Gastrocnemius medialis (tissue), 4 donors: ENCODE measurements around the gene ACVRL1. TPM values are rescaled to one million over a fixed set of nuclear protein-coding genes. Genes with fewer than 3 reads are reported as not detected.
A peak's percentile ranks its signal among the peaks of the same experiment; 100 is the strongest.

Experiments used
- ATAC-seq, 2 donors: fragments of 150-250 bp; one replicate each; pipeline ENCODE4 v1.9.1; 2016
- DNase-seq, 2 donors: peaks; one replicate each; pipeline ENCODE4 v3.0.0-alpha.2; 2019
- H3K27ac ChIP-seq, 4 donors: fragments of 200-600 bp; sonication (generic); 1 replicate in 1 of 4; 2 replicates in 3 of 4; pipeline ENCODE4 v1.5.1; 2016 to 2018; ENCODE audit warnings: mild to moderate bottlenecking in 2 of 4, moderate library complexity in 1 of 4
- H3K27me3 ChIP-seq, 3 donors: fragments of 200-600 bp; sonication (generic) in 2 of 3; 1 replicate in 1 of 3; 2 replicates in 2 of 3; pipeline versions ENCODE4 v1.5.1 to v1.6.0; 2016 to 2019; ENCODE audit warnings: mild to moderate bottlenecking in 1 of 3, moderate library complexity in 1 of 3
- H3K36me3 ChIP-seq, 2 donors: fragments of 200-600 bp; sonication (generic) in 1 of 2; one replicate each; pipeline ENCODE4 v1.5.1; 2017 to 2018
- H3K4me1 ChIP-seq, 2 donors: fragments of 200-600 bp; sonication (generic) in 1 of 2; one replicate each; pipeline ENCODE4 v1.5.1; 2016 to 2017; ENCODE audit warnings: mild to moderate bottlenecking in 2 of 2
- H3K4me3 ChIP-seq, 4 donors: fragments of 200-600 bp; sonication (generic) in 3 of 4; 1 replicate in 1 of 4; 2 replicates in 3 of 4; pipeline ENCODE4 v1.5.1; 2016 to 2019; ENCODE audit warnings: mild to moderate bottlenecking in 2 of 4
- H3K9me3 ChIP-seq, 3 donors: fragments of 200-600 bp; sonication (generic) in 2 of 3; 1 replicate in 1 of 3; 2 replicates in 2 of 3; pipeline ENCODE4 v1.5.1; 2016 to 2019
- CTCF ChIP-seq, 5 experiments: fragments of 450-650 bp in 3 of 5; fragments of 200-600 bp in 2 of 5; sonication (generic) in 2 of 5; IDR thresholded peaks in 4 of 5; conservative IDR thresholded peaks in 1 of 5; 1 replicate in 4 of 5; 2 replicates in 1 of 5; pipeline ENCODE4 v1.5.1; 2016 to 2019; ENCODE audit warnings: antibody characterized with exemption in 5 of 5, mild to moderate bottlenecking in 3 of 5, moderate library complexity in 3 of 5
- POLR2A ChIP-seq, 2 donors: fragments of 450-650 bp; IDR thresholded peaks; one replicate each; pipeline ENCODE4 v1.6.1; 2017; ENCODE audit warnings: antibody characterized with exemption in 2 of 2, mild to moderate bottlenecking in 2 of 2, moderate library complexity in 2 of 2
- in situ Hi-C, 4 donors: fragments of 200-750 bp; cut with MboI; loops; one replicate each; pipeline versions ENCODE4 v1.15.0 to v1.8.0; 2017; ENCODE audit warnings: low sequenced_read_pairs in 4 of 4
- intact Hi-C: fragments of 100-400 bp; cut with DNase I; formaldehyde crosslinking; loops from one replicate; pipeline ENCODE4 v1.15.1; 2023; ENCODE audit warnings: low total_unique reads
- total RNA-seq, 4 donors: library from RNA; depleted of rRNA; stranded (reverse); fragments of >200 nt; gene quantifications; one replicate each; pipeline versions ENCODE4 v1.1.0 to v1.2.3, GENCODE V29; 2016

Gene ACVRL1
- total RNA-seq, 4 donors from 2014 or later = 37.1 to 53.5 (median 43.3) TPM

DNA sequence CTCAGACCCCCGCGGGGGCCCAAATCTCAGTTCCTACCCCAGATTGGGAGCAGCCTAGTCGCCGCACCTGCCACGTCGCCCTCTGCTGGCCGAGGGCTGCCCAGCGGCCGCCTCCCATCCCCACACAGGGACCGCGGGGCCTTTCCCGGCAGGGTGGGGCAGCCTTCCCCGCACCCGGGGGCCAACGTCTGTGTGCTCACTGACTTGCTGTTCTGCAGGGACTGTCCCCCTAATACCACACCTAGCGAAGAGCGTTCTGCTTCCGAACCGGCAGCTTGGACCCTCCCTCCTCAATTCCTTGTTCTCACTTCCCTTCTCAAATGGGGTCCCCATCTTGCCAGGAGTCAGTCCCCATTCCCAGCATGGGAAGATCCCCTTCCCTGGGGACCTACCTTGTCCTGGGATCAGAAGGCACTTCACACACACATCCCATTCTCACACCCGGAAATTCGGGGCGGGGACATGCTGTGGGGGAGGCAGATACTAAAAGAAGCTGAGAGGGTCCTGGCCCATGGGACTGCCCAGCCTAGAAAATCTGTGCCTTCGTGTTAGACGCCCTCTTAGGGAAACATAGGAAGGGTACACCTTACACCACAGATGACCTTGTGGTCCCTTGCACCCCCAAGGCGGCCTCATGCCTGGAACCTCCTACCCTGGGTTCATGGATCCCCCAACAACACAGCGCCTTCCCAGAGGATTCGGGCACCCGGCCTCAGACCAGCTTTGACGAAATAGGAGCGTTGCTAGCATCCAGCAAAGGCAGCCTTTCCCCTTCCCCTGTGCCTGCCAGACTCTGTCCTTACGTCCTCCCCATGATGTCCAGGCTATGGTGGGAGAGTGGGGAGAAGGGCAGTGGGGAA lies 16.4 kb downstream of the ACVRL1 start:
- Histone ChIP-seq H3K36me3 (no peaks in the 10 kb centered on the region), H3K4me3 (peak overlapping the region in 3 of 4 donors; percentile 5 to 32 (median 15)), H3K9me3 (no peaks in the 10 kb centered on the region), H3K4me1 (peaks cover 30 to 48% of the 10 kb centered on the region in 2 donors), H3K27me3 (no peaks in the 10 kb centered on the region), H3K27ac (peak overlapping the region; percentile 61 to 76 (median 67))
- intact Hi-C loops = loop anchor here (2.0 kb wide), 2 partner anchors 29 to 57 kb away; no protein-coding TSS in a partner anchor
- ATAC-seq (peak; percentile 46 to 49), DNase-seq (peak; percentile 21 to 53)
- TF ChIP-seq POLR2A (IDR thresholded peaks at IDR 0.05) (no peak), CTCF (IDR thresholded peaks at IDR 0.05 in 4 of 5, conservative IDR thresholded peaks at IDR 0.05 in 1 of 5) (peak; percentile 62 to 94 (median 82))
- in situ Hi-C loops = loop anchor here in 1 of 4 donors (10.0 kb wide), 1 partner anchor 51 kb away; no protein-coding TSS in a partner anchor

DNA sequence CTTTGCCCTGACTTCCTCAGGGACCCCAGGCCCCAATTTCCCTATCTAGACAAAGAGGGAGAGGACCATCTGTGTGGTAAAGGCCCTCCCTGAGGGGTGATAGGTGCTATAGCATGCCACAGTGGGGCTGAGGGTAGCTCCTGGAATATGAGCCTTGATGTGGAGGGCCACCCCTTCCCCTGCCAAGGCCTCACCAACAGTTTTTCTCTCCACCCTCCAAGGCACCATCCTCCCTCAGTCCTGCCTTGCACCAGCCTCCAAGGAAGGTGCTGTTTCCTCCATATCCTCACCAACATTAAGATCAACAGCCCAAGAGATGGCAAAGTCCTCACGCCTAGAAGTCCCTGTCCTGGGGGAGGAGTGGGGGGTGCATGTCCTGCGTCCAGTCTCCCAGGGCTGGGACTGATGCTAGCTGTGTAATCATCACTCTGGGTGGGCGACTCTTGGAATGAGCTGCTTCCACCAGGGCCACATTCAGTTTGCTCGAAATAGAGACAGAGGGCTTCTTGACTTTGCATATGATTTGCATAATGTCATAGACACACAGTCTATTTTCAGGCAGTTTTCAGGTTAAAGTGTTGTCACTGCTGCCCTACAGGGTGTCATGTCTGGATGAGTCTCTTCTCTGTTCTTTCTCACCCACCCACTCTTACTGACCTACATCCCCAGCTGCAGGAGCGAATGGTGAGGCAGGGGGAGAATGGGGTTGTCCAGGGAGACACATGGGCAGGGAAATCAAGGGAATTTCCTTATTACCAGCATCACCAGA lies 17.4 kb downstream of the ACVRL1 start:
- Histone ChIP-seq H3K27me3 (no peaks in the 10 kb centered on the region), H3K4me1 (peaks cover 29 to 48% of the 10 kb centered on the region in 2 donors), H3K9me3 (no peaks in the 10 kb centered on the region), H3K36me3 (no peaks in the 10 kb centered on the region), H3K27ac (peak overlapping the region in 3 of 4 donors; percentile 58 to 76 (median 58)), H3K4me3 (no peak overlapping the region)
- no peak for TF ChIP-seq CTCF (IDR thresholded peaks at IDR 0.05 in 4 of 5, conservative IDR thresholded peaks at IDR 0.05 in 1 of 5)
- no peak for TF ChIP-seq POLR2A (IDR thresholded peaks at IDR 0.05)
- ATAC-seq (no peak), DNase-seq (no peak)
- in situ Hi-C loops = loop anchor here in 1 of 4 donors (10.0 kb wide), 1 partner anchor 50 kb away; no protein-coding TSS in a partner anchor
- intact Hi-C loops = loop anchor here (2.0 kb wide), 1 partner anchor 56 kb away; no protein-coding TSS in a partner anchor

GRCh38 chr12:51925346-51926063 lies 18.2 kb downstream of the ACVRL1 start:
- H3K27me3 ChIP-seq = no peaks in the 10 kb centered on the region
- ATAC-seq (no peak), DNase-seq (no peak)
- intact Hi-C loops (loop anchor here (2.0 kb wide), 1 partner anchor 55 kb away; no protein-coding TSS in a partner anchor), in situ Hi-C loops (loop anchor here in 1 of 4 donors (10.0 kb wide), 1 partner anchor 49 kb away; no protein-coding TSS in a partner anchor)
- no peaks in the 10 kb centered on the region for H3K36me3 ChIP-seq
- peaks cover 28 to 48% of the 10 kb centered on the region in 2 donors for H3K4me1 ChIP-seq
- H3K27ac ChIP-seq = peak overlapping the region; percentile 10 to 76 (median 58)
- H3K4me3 ChIP-seq = no peak overlapping the region
- no peaks in the 10 kb centered on the region for H3K9me3 ChIP-seq
- TF ChIP-seq CTCF (IDR thresholded peaks at IDR 0.05 in 4 of 5, conservative IDR thresholded peaks at IDR 0.05 in 1 of 5) (no peak), POLR2A (IDR thresholded peaks at IDR 0.05) (no peak)

DNA sequence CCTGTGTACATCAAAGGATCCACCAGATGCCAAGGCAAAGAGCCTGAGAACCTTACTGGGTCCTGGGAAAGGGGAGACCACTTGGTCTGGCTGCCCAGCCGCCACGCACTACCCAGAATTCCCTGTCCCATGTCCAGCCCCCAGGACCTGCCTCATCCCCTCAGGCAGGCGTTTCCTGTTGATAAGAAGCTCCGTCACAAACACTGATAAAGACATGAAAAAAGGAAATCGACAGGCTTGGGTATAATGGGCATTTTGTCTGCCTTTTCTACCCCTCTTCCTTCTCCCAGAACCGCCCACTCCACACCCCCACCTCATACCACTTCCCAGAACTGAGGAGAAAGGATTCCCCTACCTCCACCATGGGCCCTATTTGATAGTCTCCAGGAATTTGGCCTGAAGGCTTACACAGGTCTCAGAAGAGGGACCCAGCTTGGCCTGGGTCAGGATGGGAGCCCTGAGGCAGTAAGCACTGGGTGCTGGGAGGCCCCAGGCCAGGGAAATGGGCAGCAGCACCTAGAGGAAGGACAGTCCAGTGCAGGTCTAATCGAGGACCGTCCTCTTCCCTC lies 18.8 kb downstream of the ACVRL1 start:
- intact Hi-C loops (no loop called here), in situ Hi-C loops (loop anchor here in 1 of 4 donors (10.0 kb wide), 1 partner anchor 49 kb away; no protein-coding TSS in a partner anchor)
- ATAC-seq (no peak), DNase-seq (no peak)
- Histone ChIP-seq H3K27ac (peak overlapping the region; percentile 48 to 76 (median 58)), H3K36me3 (no peaks in the 10 kb centered on the region), H3K4me3 (no peak overlapping the region), H3K27me3 (no peaks in the 10 kb centered on the region), H3K9me3 (no peaks in the 10 kb centered on the region), H3K4me1 (peaks cover 22 to 46% of the 10 kb centered on the region in 2 donors)
- TF ChIP-seq CTCF (IDR thresholded peaks at IDR 0.05 in 4 of 5, conservative IDR thresholded peaks at IDR 0.05 in 1 of 5) (no peak), POLR2A (IDR thresholded peaks at IDR 0.05) (no peak)
